Activated CD8-positive, alpha-beta memory T cell treated with anti-CD3 and anti-CD28 coated beads for 36 hours (primary cell): Measurements from ENCODE around the gene CBLL1. TPM values are rescaled to one million over a fixed set of nuclear protein-coding genes. Genes with fewer than 3 reads are reported as not detected.

Experiments used
- CTCF ChIA-PET: fragments of 350-600 bp; sonication (Branson Sonifier 250); formaldehyde crosslinking; loops from one replicate; lab custom pipeline; 2021; ENCODE audit warnings: antibody characterized with exemption; lab: Charles Lee
- POLR2A ChIA-PET: fragments of 350-600 bp; sonication (Branson Sonifier 250); formaldehyde crosslinking; loops from one replicate; lab custom pipeline; 2021; ENCODE audit warnings: antibody characterized with exemption; lab: Charles Lee
- total RNA-seq, 2 experiments: library from RNA; stranded (reverse); gene quantifications; one replicate each; pipeline ENCODE4 v1.2.3, GENCODE V29; 2021

Gene CBLL1
- total RNA-seq, 2 experiments from 2014 or later = 41.2 to 45.0 TPM

DNA sequence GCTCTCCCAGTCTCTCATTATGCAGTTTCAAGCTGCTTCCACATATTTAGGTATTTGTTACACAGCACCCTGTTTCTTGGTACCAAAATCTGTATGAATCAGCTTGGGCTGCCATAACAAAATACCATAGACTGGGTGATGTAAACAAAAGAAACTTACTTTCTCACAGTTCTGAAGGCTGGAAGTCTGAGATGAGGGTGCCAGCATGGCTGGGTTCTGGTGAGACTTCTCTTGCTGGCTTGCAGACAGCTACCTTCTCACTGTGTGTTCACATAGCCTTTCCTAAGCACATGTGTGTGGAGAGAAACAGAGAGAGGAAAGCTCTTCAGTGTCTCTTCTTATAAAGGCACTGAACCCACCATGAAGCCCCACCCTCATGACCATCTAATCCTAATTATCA, 15.7 kb upstream of the CBLL1 start:
- ChIA-PET CTCF (interaction anchor here (1.2 to 1.3 kb wide), 2 partner anchors 9 to 15 kb away, joined by 3 read pairs; partner anchors contain the start of gene CBLL1), POLR2A (no interaction called here)

DNA sequence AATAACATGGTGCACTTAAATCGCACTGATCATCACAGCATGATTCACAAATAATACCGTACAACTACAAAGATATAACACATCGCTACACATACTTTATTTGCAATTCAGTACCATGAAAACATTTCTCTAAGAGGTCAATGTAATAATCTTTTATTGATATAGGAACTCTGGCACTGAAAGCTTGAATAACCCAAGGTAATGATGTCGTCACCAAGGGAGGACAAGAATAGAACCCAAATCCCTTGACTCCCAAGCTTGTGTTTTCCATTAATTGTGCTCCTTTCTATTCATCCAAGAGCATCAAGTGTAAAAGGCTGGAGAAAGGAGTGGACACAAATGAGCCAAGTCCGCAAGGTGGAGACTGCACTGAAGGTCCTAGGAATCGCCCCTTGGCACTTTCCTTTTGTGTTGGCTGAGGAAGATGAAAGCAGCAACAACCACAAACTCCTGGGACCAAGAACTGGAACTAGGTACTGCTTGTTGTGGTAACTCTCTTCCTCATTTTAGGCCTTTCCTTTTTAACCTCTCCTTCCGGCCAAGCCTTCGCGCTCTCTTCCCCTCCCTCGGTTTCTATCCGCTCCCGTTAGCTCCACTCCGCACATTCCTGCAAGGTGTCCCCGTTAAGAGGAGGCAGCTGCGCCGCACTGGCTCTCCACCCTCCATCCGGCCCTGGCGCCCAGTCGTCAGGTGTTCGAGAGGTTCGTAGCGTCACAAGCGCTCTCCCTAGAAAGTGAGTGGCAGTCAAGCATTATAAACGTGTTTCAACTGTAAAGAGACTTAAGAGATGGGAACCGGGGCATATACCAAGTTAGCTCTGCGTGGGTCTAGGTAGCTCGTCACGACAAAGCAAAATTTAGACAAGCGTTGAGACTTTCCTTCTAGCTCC, 1.0 kb upstream of the CBLL1 start:
- POLR2A ChIA-PET = interaction anchor here (0.6 to 1.4 kb wide), 7 partner anchors 10 to 179 kb away, joined by 3 to 6 read pairs (median 4); partner anchors contain the start of genes COG5 and DUS4L

GRCh38 chr7:107744345-107744750, 406 bp downstream of the CBLL1 start:
- CTCF ChIA-PET = interaction anchor here (0.8 to 6.5 kb wide), 5 partner anchors 14 to 146 kb away, joined by 3 to 47 read pairs (median 3); partner anchors contain the start of gene DLD
- POLR2A ChIA-PET = interaction anchor here (0.8 to 1.4 kb wide), 2 partner anchors 130 to 180 kb away, joined by 3 to 6 read pairs; partner anchors contain the start of genes COG5 and DUS4L

More for the DNA sequence above, 1.0 kb upstream of the CBLL1 start:
- CTCF ChIA-PET = interaction anchor here (0.8 to 6.5 kb wide), 10 partner anchors 15 to 279 kb away, joined by 3 to 47 read pairs (median 4); partner anchors contain the start of gene DLD

GRCh38 chr7:107746006-107746405, 2.1 kb downstream of the CBLL1 start:
- POLR2A ChIA-PET = no interaction called here
- CTCF ChIA-PET = interaction anchor here (1.1 to 6.5 kb wide), 3 partner anchors 122 to 133 kb away, joined by 3 to 47 read pairs (median 4); no protein-coding TSS in a partner anchor

- CTCF ChIA-PET = no interaction called here
These were observed 7.2 kb downstream of the CBLL1 start for GRCh38 chr7:107751113-107751512.

DNA sequence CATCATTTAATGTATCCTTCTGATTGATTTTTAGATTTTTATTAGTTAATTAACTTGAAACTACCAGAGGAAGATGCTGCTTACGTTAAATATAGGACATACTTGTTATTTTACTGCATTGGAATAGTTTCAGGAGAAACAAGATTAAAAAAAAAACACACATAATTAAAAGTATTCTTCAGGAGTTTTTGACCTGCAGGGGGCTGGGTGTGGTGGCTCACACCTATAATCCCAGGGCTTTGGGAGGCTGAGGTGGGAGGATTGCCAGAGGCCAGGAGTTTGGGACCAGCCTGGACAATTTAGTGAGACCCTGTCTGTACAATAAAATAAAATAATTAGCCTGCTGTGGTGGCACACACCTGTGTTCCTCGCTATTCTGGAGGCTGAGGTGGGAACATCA, 10.7 kb downstream of the CBLL1 start:
- POLR2A ChIA-PET = no interaction called here
- CTCF ChIA-PET = no interaction called here

More at GRCh38 chr7:107751113-107751512, 7.2 kb downstream of the CBLL1 start:
- POLR2A ChIA-PET = no interaction called here

DNA sequence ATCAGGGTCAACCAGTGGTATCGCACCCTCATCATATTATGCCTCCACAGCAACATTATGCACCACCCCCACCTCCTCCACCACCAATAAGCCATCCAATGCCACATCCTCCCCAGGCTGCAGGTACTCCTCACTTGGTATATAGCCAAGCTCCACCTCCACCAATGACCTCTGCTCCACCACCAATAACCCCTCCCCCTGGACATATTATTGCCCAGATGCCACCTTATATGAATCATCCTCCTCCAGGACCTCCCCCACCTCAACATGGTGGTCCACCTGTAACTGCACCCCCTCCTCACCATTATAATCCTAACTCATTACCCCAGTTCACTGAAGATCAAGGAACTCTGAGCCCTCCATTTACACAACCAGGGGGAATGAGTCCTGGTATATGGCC, 14.7 kb downstream of the CBLL1 start:
- ChIA-PET CTCF (interaction anchor here (1.0 kb wide), 1 partner anchor 15 kb away, joined by 3 read pairs; the partner anchor contains the start of gene CBLL1), POLR2A (no interaction called here)

DNA sequence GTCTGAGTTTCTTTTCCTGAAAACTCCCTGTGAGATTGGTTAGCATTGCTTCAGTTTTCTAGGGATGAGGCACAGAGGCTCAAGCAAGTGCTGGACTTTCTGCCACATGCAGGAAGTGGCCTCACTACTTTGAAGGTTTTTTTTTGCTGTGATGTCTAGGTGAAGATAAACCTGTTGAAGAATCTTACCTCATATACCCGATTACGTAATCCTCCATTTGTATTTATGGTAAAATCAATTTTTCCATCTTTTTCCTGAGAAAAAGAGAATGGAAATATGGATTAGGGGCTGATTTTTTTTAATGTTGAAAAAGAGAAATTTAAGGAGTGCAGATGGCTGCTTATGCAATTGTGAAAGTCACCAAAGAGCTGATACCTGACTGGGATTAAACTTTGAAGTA, 23.4 kb downstream of the CBLL1 start:
- ChIA-PET CTCF (no interaction called here), POLR2A (no interaction called here)

- ChIA-PET POLR2A (no interaction called here), CTCF (no interaction called here)
These were observed 24.3 kb downstream of the CBLL1 start for GRCh38 chr7:107768263-107768662.

GRCh38 chr7:107773027-107773426, 29.1 kb downstream of the CBLL1 start:
- POLR2A ChIA-PET = interaction anchor here (0.6 to 1.0 kb wide), 2 partner anchors 29 to 578 kb away, joined by 3 to 4 read pairs; partner anchors contain the start of gene CBLL1
- CTCF ChIA-PET = no interaction called here

- CTCF ChIA-PET = interaction anchor here (1.0 kb wide), 1 partner anchor 98 kb away, joined by 5 read pairs; no protein-coding TSS in a partner anchor
- POLR2A ChIA-PET = no interaction called here
These were observed 33.8 kb downstream of the CBLL1 start for GRCh38 chr7:107777702-107778101.

DNA sequence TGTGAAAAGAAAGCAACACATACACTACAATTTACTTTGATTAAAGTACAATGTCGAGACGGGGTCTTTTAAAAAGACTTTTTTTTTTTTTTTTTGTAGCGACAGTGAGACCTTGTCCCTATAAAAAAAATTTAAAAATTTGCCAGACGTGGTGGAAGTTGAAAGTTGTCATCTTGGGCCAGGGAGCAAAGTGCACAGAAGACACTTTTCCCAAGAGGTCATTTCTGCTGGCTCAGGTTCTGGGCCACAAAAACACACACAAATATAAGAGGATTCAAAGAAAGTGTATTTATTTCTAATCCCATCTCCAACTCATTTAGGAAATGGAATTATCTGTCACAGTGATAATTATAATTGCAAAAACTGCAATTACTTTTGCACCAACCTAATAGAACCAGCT, 34.3 kb downstream of the CBLL1 start:
- ChIA-PET POLR2A (no interaction called here), CTCF (interaction anchor here (1.0 kb wide), 1 partner anchor 97 kb away, joined by 5 read pairs; no protein-coding TSS in a partner anchor)

DNA sequence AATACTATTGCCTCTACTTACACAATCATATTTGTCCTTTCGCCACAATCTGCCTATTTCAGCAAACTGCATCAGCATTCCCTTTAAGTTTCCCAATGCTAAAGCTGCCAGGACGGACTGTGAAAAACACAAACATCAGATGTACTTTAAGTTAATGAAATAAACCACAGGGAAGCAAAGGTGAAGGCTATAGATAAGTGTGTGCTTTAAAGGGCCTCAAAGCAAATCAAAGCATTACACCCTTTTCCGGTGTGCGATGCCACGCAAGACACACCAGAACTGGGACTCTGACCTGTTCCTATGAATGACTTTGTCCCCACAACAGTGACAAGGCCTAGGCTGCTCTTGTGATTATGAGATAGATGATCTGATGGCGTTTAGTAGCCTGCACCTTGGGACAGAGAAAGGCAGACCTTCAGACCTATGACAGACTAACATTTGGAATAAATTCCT, 35.7 kb downstream of the CBLL1 start:
- POLR2A ChIA-PET = no interaction called here

GRCh38 chr7:107782374-107782773, 38.4 kb downstream of the CBLL1 start:
- ChIA-PET CTCF (interaction anchor here (0.6 kb wide), 1 partner anchor 179 kb away, joined by 3 read pairs; no protein-coding TSS in a partner anchor), POLR2A (no interaction called here)

More for the DNA sequence above, 35.7 kb downstream of the CBLL1 start:
- CTCF ChIA-PET = no interaction called here

DNA sequence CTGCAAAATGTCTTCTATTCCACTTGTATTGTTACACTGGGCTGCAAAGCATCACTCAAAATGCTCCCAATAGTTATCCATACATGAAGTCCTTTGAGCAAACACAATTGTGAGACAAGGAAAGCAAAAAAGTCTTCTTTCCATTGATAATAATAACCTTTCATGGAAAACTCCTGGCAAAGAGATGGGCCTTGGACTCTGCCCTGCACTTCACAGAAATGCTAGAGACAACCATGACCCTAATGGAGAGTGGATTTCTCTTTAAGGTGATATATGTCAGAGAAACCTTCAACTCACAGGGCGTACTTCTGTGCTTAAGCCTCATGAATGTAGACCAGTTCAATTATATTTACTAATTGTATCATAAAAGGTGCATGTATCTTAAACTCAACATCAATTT, 39.7 kb downstream of the CBLL1 start:
- ChIA-PET POLR2A (no interaction called here), CTCF (no interaction called here)

DNA sequence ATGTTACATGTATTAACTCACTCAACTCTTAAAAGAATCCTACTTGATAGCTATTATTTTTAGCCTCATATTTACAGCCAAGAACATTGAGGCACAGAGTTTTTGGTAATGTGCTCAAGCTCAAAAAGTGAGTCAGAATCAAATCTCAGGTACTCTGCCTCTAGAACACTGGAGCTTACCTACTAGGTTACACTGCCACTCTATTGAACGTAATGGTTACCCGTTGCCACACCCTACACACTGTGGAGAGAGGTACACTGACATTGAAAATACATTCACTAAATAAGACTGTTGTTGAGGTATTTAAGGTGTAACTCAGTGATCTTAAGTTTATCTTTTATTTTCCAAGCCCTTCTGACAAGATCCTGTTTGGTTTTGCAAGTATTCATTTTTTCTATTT, 41.2 kb downstream of the CBLL1 start:
- POLR2A ChIA-PET = no interaction called here
- CTCF ChIA-PET = no interaction called here

DNA sequence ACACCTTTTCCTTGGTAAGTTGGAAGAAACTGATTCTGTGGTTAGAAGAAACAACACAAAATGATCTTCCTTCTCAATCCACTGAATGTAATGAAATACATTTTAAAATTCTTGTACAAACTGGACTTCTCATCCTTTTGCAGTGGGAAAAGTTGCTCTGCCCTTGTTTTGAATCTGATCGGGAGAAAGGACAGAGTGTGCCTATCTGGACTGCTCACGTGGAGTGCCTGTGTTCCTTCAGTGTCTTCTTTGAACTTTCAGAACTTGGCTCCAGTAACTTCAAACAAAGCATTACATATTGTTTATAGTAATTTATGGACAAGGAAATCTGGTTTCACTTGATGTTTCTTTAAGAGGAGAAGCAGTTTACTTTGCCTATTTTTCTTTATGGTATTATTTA, 42.0 kb downstream of the CBLL1 start:
- ChIA-PET CTCF (no interaction called here), POLR2A (no interaction called here)

DNA sequence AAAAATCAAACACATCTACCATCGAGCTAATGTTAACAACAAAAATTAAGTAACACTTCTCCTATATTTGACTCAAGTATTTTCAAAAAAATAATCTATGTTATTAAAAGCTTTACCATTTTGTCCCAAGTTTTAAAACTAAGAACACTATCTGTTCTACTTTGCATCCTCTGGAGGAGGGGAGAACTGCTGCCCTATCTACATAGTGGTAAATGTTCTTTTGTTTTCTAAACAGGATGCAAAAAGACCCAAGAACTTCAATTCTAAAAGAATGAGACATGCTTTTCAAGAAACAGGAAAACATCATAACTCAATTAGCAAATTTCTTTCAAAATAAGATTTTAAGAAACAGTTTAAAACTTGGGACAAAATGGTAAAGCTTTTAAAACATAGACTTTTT, 44.3 kb downstream of the CBLL1 start:
- ChIA-PET POLR2A (no interaction called here), CTCF (no interaction called here)

DNA sequence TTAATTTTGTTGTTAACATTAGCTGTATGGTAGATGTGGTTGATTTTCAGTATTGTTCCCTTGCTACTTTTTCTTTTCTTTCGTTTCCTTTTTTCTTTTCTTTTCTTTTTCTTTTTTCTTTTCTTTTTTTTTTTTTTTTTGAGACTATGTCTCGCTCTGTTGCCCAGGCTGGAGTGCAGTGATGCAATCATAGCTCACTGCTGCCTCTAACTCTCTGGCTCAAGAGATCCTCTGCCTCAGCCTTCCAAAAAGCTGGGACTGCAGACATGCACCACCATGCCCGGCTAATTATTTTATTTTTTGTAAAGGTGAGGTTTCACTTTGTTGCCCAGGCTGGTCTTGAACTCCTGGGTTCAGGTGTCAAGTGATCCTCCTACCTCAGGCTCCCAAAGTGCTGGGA, 44.7 kb downstream of the CBLL1 start:
- ChIA-PET CTCF (no interaction called here), POLR2A (no interaction called here)

DNA sequence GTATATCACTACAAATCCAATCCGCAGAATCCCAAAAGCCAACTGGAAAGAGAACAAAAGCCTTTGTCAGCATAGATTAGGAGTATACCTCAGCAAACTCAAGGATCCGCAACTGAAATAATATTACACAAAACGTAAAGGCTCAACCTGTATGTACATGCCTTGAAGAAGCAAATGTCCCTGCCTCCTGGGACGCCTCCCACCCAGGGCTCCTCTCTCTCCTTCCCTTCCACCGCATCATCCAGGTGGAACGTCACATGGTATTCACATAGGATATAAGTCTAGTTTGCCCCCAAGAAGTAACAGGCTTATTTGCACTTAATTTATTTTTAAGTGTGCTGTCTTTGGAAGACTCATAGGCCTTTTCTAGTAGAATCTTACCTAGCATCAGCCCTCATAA, 45.7 kb downstream of the CBLL1 start:
- POLR2A ChIA-PET = no interaction called here
- CTCF ChIA-PET = no interaction called here
